Brain microvascular endothelial cell (primary cell): ENCODE measurements around the gene TMEM219.

ENCODE experiments used
- DNase-seq: peaks from one replicate; pipeline ENCODE4 v3.0.0-alpha.2; 2020
- H3K27ac ChIP-seq: fragments of 250-450 bp; sonication (Bioruptor Pico); 2 replicates; pipeline ENCODE4 v1.5.1; 2020; ENCODE audit warnings: mild to moderate bottlenecking, moderate library complexity
- H3K27me3 ChIP-seq: fragments of 250-450 bp; sonication (Bioruptor Pico); replicated peaks from 2 replicates; pipeline ENCODE4 v1.5.1; 2020; ENCODE audit warnings: mild to moderate bottlenecking
- H3K36me3 ChIP-seq: fragments of 250-450 bp; sonication (Bioruptor Pico); replicated peaks from 2 replicates; pipeline ENCODE4 v1.5.1; 2020; ENCODE audit warnings: mild to moderate bottlenecking
- H3K4me3 ChIP-seq: 2 replicates; pipeline ENCODE4 v1.5.1; 2011; ENCODE audit warnings: low read depth, mild to moderate bottlenecking, control low read depth, low read length, moderate library complexity
- CTCF ChIP-seq: IDR thresholded peaks from 2 replicates; pipeline ENCODE4 v1.5.1; 2011; ENCODE audit warnings: low read depth, mild to moderate bottlenecking, moderate library complexity, low read length, control low read depth, inconsistent platforms; ENCODE audit errors: missing control alignments
- in situ Hi-C: cut with HindIII; loops from 2 replicates; pipeline ENCODE4 v1.10.0; 2017; ENCODE audit warnings: low sequenced_read_pairs, low pct_ligation_motif_present

The TMEM219 gene

GRCh38 chr16:29961479-29962343 lies at the start of gene TMEM219:
TMEM219 (plus strand) TSS chr16:29962079; CDS start chr16:29963144, 1,065 bp downstream.
- TF ChIP-seq CTCF, result peak; percentile 56
- peak; percentile 72 for DNase-seq
- Histone ChIP-seq H3K36me3 (no peaks in the 10 kb centered on the region), H3K27ac (peak within 1 kb of the TSS; percentile 77), H3K4me3 (peak within 1 kb of the TSS; percentile 75), H3K27me3 (no peaks in the 10 kb centered on the region)
- in situ Hi-C loops, result no loop called here

- H3K36me3 ChIP-seq, result peaks cover 9% of the 10 kb centered on the region
- H3K27ac ChIP-seq, result no peak overlapping the region
- DNase-seq, result no peak
- in situ Hi-C loops, result no loop called here
- H3K27me3 ChIP-seq, result no peaks in the 10 kb centered on the region
- TF ChIP-seq CTCF, result no peak
- no peak overlapping the region for H3K4me3 ChIP-seq
Observed at GRCh38 chr16:29912087-29912486, 49.8 kb upstream of the TMEM219 start.

GRCh38 chr16:29913514-29913913 lies 48.4 kb upstream of the TMEM219 start:
- Histone ChIP-seq H3K4me3 (no peak overlapping the region), H3K27me3 (no peaks in the 10 kb centered on the region), H3K27ac (no peak overlapping the region), H3K36me3 (peaks cover 9% of the 10 kb centered on the region)
- DNase-seq, result no peak
- in situ Hi-C loops, result no loop called here
- no peak for TF ChIP-seq CTCF

GRCh38 chr16:29915590-29916247 lies 46.2 kb upstream of the TMEM219 start:
- in situ Hi-C loops, result no loop called here
- Histone ChIP-seq H3K27me3 (no peaks in the 10 kb centered on the region), H3K27ac (peak overlapping the region; percentile 73), H3K36me3 (peaks cover 20% of the 10 kb centered on the region), H3K4me3 (no peak overlapping the region)
- no peak for TF ChIP-seq CTCF
- DNase-seq, result peak; percentile 51

- Histone ChIP-seq H3K36me3 (peaks cover 27% of the 10 kb centered on the region), H3K27ac (no peak overlapping the region), H3K27me3 (no peaks in the 10 kb centered on the region), H3K4me3 (no peak overlapping the region)
- in situ Hi-C loops, result no loop called here
- DNase-seq, result no peak
- TF ChIP-seq CTCF, result no peak
Observed at GRCh38 chr16:29916979-29917378, 44.9 kb upstream of the TMEM219 start.
